CD4-positive, alpha-beta T cell (primary cell): ENCODE results near the gene MXD1. TPM values are rescaled to one million over a fixed set of nuclear protein-coding genes. Genes with fewer than 3 reads are reported as not detected.
"Not testable (repeated sequence)": the region's sequence is repeated elsewhere in the genome, so short reads cannot be mapped to it uniquely, and the experiment has no call there.

Experiments
- ATAC-seq: fragments of 200-7000 bp; cut with Tn5 transposase; one replicate; pipeline ENCODE4 v1.10.0; 2022; ENCODE audit warnings: mild to moderate bottlenecking; ENCODE audit not compliant: poor library complexity
- CTCF ChIA-PET: fragments of 350-600 bp; sonication (Branson Sonifier 250); formaldehyde crosslinking; loops from one replicate; lab custom pipeline; 2021; ENCODE audit warnings: antibody characterized with exemption, inconsistent platforms; lab: Charles Lee
- POLR2A ChIA-PET: fragments of 350-600 bp; sonication (Branson Sonifier 250); formaldehyde crosslinking; loops from one replicate; lab custom pipeline; 2021; ENCODE audit warnings: antibody characterized with exemption, inconsistent platforms; lab: Charles Lee
- DNase-seq, 14 experiments: peaks; one replicate each; pipeline ENCODE4 v3.0.0-alpha.2; 2013 to 2020; ENCODE audit warnings: mixed read lengths in 2 of 14
- H3K27ac ChIP-seq, 2 donors: one replicate each; pipeline versions ENCODE4 v1.5.1 to v1.7.0; 2013; ENCODE audit warnings: low read length in 2 of 2, low read depth in 1 of 2, mild to moderate bottlenecking in 1 of 2
- H3K27me3 ChIP-seq, 2 experiments: 1 replicate in 1 of 2; 2 replicates in 1 of 2; pipeline versions ENCODE4 v1.6.1 to v1.7.0; 2013; ENCODE audit warnings: low read length in 2 of 2, control low read depth in 1 of 2, mild to moderate bottlenecking in 1 of 2, moderate library complexity in 1 of 2; ENCODE audit not compliant: insufficient read depth in 2 of 2, control insufficient read depth in 1 of 2
- H3K36me3 ChIP-seq: one replicate; pipeline ENCODE4 v1.6.1; 2013; ENCODE audit warnings: low read length, control low read depth; ENCODE audit not compliant: insufficient read depth
- H3K4me1 ChIP-seq: one replicate; pipeline ENCODE4 v1.6.1; 2013; ENCODE audit warnings: low read length, control low read depth; ENCODE audit not compliant: insufficient read depth
- H3K4me3 ChIP-seq: one replicate; pipeline ENCODE4 v1.5.1; 2013; ENCODE audit warnings: mild to moderate bottlenecking, low read length, moderate library complexity
- H3K9me3 ChIP-seq, 2 experiments: 1 replicate in 1 of 2; 2 replicates in 1 of 2; pipeline versions ENCODE4 v1.6.1 to v1.7.0; 2013; ENCODE audit warnings: low read length in 2 of 2, mild to moderate bottlenecking in 2 of 2, control low read depth in 1 of 2, moderate library complexity in 1 of 2; ENCODE audit not compliant: control insufficient read depth in 1 of 2, insufficient read depth in 1 of 2
- H3K27ac Mint-ChIP-seq: one replicate; pipeline ENCODE4 v1.8.0; 2020; ENCODE audit warnings: mixed read lengths
- H3K27me3 Mint-ChIP-seq: one replicate; pipeline ENCODE4 v1.8.0; 2021; ENCODE audit warnings: mixed read lengths
- H3K36me3 Mint-ChIP-seq: one replicate; pipeline ENCODE4 v1.8.0; 2021; ENCODE audit warnings: low read depth, mixed read lengths
- H3K4me1 Mint-ChIP-seq: one replicate; pipeline ENCODE4 v1.8.0; 2021; ENCODE audit warnings: low read depth, mixed read lengths
- H3K4me3 Mint-ChIP-seq: one replicate; pipeline ENCODE4 v1.8.0; 2020; ENCODE audit warnings: mild to moderate bottlenecking, mixed read lengths
- H3K9me3 Mint-ChIP-seq: one replicate; pipeline ENCODE4 v1.8.0; 2020; ENCODE audit warnings: mixed read lengths
- CTCF ChIP-seq: fragments of 200-600 bp; IDR thresholded peaks from one replicate; pipeline ENCODE4 v1.8.0; 2022; ENCODE audit warnings: antibody characterized with exemption, mild to moderate bottlenecking
- intact Hi-C, 2 experiments: fragments of 100-400 bp; cut with DNase I in 1 of 2; cut with micrococcal nuclease in 1 of 2; formaldehyde crosslinking; loops; one replicate each; pipeline versions ENCODE4 v1.15.1 to v1.9.0; 2023 to 2025; cut with DNase I, micrococcal nuclease
- total RNA-seq, 174 experiments: library from RNA in 2 of 174; stranded (reverse) in 2 of 174; gene quantifications; one replicate each; pipeline ENCODE4 v1.2.3 and lab custom pipeline; 2021 to 2026

The MXD1 gene
- total RNA-seq, 2 experiments from 2014 or later: 43.5 to 45.3 TPM

DNA sequence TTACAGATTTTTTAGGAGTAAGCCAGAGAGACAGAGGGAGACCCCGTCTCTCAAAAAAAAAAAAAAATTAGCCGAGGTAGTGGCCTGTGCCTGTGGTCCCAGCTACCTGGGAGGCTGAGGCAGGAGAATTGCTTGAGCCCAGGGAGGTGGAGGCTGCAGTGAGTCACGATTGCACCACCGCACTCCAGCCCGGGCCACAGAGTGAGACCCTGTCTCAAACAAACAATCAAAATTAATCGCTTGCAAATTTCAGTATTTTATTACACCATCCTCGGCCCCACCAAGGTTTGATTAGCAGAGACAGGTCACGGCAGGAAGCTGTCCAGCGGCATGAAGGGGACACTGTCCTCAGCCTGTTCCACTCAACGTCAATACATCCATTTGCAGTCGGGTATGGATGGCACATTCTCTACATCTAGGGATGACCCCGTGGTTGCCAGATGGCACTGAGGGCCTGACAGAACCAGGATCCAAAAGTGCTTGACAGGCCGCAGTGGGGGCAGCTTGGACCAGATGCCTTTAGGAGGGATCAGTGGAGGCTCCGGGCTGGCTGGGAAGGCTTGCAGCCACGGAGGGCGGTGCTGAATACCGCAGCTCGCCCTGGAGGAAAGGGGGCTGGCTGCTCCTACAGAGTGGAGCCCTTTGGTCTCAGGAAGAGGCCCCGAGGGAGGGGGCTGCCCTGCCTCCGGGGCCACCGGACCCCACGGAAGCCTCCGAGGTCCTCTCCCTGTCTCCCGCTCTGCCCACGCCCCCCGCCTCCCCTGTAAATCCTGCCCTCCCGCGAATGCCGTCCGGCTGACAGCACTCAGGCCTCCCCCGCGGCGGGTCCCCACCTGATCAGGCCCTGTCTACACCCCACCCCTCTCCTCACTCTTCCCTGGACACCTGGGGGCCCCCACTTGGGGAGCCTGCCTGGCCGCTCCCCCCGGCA lies 33.4 kb downstream of the MXD1 start:
- peaks cover 38% of the 10 kb centered on the region for H3K4me1 ChIP-seq

GRCh38 chr2:69948963-69949645 lies 34.2 kb downstream of the MXD1 start:
- intact Hi-C loops: loop anchor here in 1 of 2 experiments (10.0 kb wide), 1 partner anchor 116 kb away; no protein-coding TSS in a partner anchor
- Mint-ChIP-seq H3K36me3 (no peaks in the 10 kb centered on the region), H3K27ac (no peak overlapping the region), H3K27me3 (no peaks in the 10 kb centered on the region), H3K9me3 (no peaks in the 10 kb centered on the region), H3K4me3 (no peak overlapping the region), H3K4me1 (peaks cover 35% of the 10 kb centered on the region)
- ATAC-seq (no peak), DNase-seq (no peak)
- no peak overlapping the region for H3K27ac ChIP-seq
- TF ChIP-seq CTCF: no peak
- no peaks in the 10 kb centered on the region for H3K9me3 ChIP-seq
- POLR2A ChIA-PET: no interaction called here
- no peaks in the 10 kb centered on the region for H3K27me3 ChIP-seq
- CTCF ChIA-PET: no interaction called here
- no peak overlapping the region for H3K4me3 ChIP-seq
- H3K36me3 ChIP-seq: no peaks in the 10 kb centered on the region
- H3K4me1 ChIP-seq: peaks cover 38% of the 10 kb centered on the region

More for the DNA sequence above, 33.4 kb downstream of the MXD1 start:
- no peak overlapping the region for H3K27ac ChIP-seq
- TF ChIP-seq CTCF: no peak
- H3K36me3 ChIP-seq: peaks cover 5% of the 10 kb centered on the region
- DNase-seq (no peak), ATAC-seq (no peak)
- H3K27me3 ChIP-seq: no peaks in the 10 kb centered on the region
- Mint-ChIP-seq H3K36me3 (peaks cover 1% of the 10 kb centered on the region), H3K4me1 (peaks cover 37% of the 10 kb centered on the region), H3K27me3 (no peaks in the 10 kb centered on the region), H3K4me3 (no peak overlapping the region), H3K9me3 (no peaks in the 10 kb centered on the region), H3K27ac (no peak overlapping the region)
- no peaks in the 10 kb centered on the region for H3K9me3 ChIP-seq
- intact Hi-C loops: loop anchor here in 1 of 2 experiments (10.0 kb wide), 1 partner anchor 117 kb away; no protein-coding TSS in a partner anchor
- CTCF ChIA-PET: interaction anchor here (0.7 kb wide), 1 partner anchor 114 kb away, joined by 4 read pairs; no protein-coding TSS in a partner anchor
- no peak overlapping the region for H3K4me3 ChIP-seq
- POLR2A ChIA-PET: no interaction called here

- Mint-ChIP-seq H3K4me3 (no peak overlapping the region), H3K9me3 (no peaks in the 10 kb centered on the region), H3K4me1 (peaks cover 25% of the 10 kb centered on the region), H3K27me3 (no peaks in the 10 kb centered on the region), H3K36me3 (no peaks in the 10 kb centered on the region), H3K27ac (no peak overlapping the region)
- TF ChIP-seq CTCF: no peak
- ChIA-PET CTCF (no interaction called here), POLR2A (no interaction called here)
- H3K27me3 ChIP-seq: no peaks in the 10 kb centered on the region
- H3K4me3 ChIP-seq: no peak overlapping the region
- peaks cover 33% of the 10 kb centered on the region for H3K4me1 ChIP-seq
- ATAC-seq (no peak), DNase-seq (no peak)
- H3K9me3 ChIP-seq: no peaks in the 10 kb centered on the region
- intact Hi-C loops: no loop called here
- H3K27ac ChIP-seq: no peak overlapping the region
- no peaks in the 10 kb centered on the region for H3K36me3 ChIP-seq
These were observed 35.3 kb downstream of the MXD1 start for GRCh38 chr2:69950241-69950640.

GRCh38 chr2:69950671-69951070 lies 35.8 kb downstream of the MXD1 start:
- H3K27me3 Mint-ChIP-seq, H3K27me3 ChIP-seq, intact Hi-C loops, H3K4me3 Mint-ChIP-seq, H3K9me3 Mint-ChIP-seq, CTCF ChIA-PET, H3K36me3 Mint-ChIP-seq, H3K27ac Mint-ChIP-seq, ATAC-seq, H3K4me3 ChIP-seq, H3K36me3 ChIP-seq, H3K9me3 ChIP-seq, H3K27ac ChIP-seq, POLR2A ChIA-PET, DNase-seq: not testable (repeated sequence)
- peaks cover 28% of the 10 kb centered on the region for H3K4me1 ChIP-seq
- H3K4me1 Mint-ChIP-seq: peaks cover 21% of the 10 kb centered on the region
